ENCODE data around the gene DIPK1C.

Gene DIPK1C

GRCh38 chr18:74414953-74415515 lies 42.1 kb downstream of the DIPK1C start:
- TF ChIP-seq CTCF (IDR thresholded peaks at IDR 0.05; ENCODE audit: low read depth, low read length, missing control alignments): no peak
- no peak overlapping the region for H3K4me3 ChIP-seq (ENCODE audit: low read depth, low read length)
- DNase-seq (ENCODE audit: low read depth): no peak

- H3K4me3 ChIP-seq (ENCODE audit: low read depth, low read length): no peak overlapping the region
- TF ChIP-seq CTCF (IDR thresholded peaks at IDR 0.05; ENCODE audit: low read depth, low read length, missing control alignments): no peak
- DNase-seq (ENCODE audit: low read depth): no peak
Measured at GRCh38 chr18:74413836-74414235, 43.3 kb downstream of the DIPK1C start.

GRCh38 chr18:74412116-74412880 lies 44.8 kb downstream of the DIPK1C start:
- H3K4me3 ChIP-seq (ENCODE audit: low read depth, low read length): no peak overlapping the region
- DNase-seq (ENCODE audit: low read depth): no peak
- TF ChIP-seq CTCF (IDR thresholded peaks at IDR 0.05; ENCODE audit: low read depth, low read length, missing control alignments): no peak

- no peak for DNase-seq (ENCODE audit: low read depth)
- TF ChIP-seq CTCF (IDR thresholded peaks at IDR 0.05; ENCODE audit: low read depth, low read length, missing control alignments): no peak
- no peak overlapping the region for H3K4me3 ChIP-seq (ENCODE audit: low read depth, low read length)
Measured at GRCh38 chr18:74411475-74411874, 45.6 kb downstream of the DIPK1C start.

- DNase-seq (ENCODE audit: low read depth): no peak
- TF ChIP-seq CTCF (IDR thresholded peaks at IDR 0.05; ENCODE audit: low read depth, low read length, missing control alignments): no peak
- no peak overlapping the region for H3K4me3 ChIP-seq (ENCODE audit: low read depth, low read length)
Measured at GRCh38 chr18:74410441-74410992, 46.6 kb downstream of the DIPK1C start.

GRCh38 chr18:74407888-74408287 lies 49.2 kb downstream of the DIPK1C start:
- no peak for TF ChIP-seq CTCF (IDR thresholded peaks at IDR 0.05; ENCODE audit: low read depth, low read length, missing control alignments)
- DNase-seq (ENCODE audit: low read depth): no peak
- H3K4me3 ChIP-seq (ENCODE audit: low read depth, low read length): no peak overlapping the region

Data from GM12864 (cell line).